HFF-Myc (cell line): ENCODE measurements around the gene INHA.
A peak's percentile ranks its signal among the peaks of the same experiment; 100 is the strongest.

Experiments used
- DNase-seq: peaks from one replicate; pipeline ENCODE4 v3.0.0-alpha.2; 2011; ENCODE audit warnings: low read depth; ENCODE audit errors: extremely low read depth
- H3K4me3 ChIP-seq: replicated peaks from 2 replicates; pipeline ENCODE4 v1.5.1; 2011; ENCODE audit warnings: low read depth, mild to moderate bottlenecking, control low read depth, low read length
- CTCF ChIP-seq: IDR thresholded peaks from 2 replicates; pipeline ENCODE4 v1.5.1; 2012; ENCODE audit warnings: mild to moderate bottlenecking, low read depth, low read length, control low read depth; ENCODE audit errors: missing control alignments

Gene INHA

GRCh38 chr2:219569635-219570034 is 2.5 kb upstream of the INHA start:
- H3K4me3 ChIP-seq = peak overlapping the region; percentile 51
- TF ChIP-seq CTCF = no peak
- no peak for DNase-seq

- H3K4me3 ChIP-seq = peak overlapping the region; percentile 51
- no peak for TF ChIP-seq CTCF
Observed at GRCh38 chr2:219570194-219570923, 1.8 kb upstream of the INHA start.

GRCh38 chr2:219570924-219571310 is 1.2 kb upstream of the INHA start:
- H3K4me3 ChIP-seq = peak overlapping the region; percentile 51
- no peak for TF ChIP-seq CTCF
- DNase-seq = no peak

More at GRCh38 chr2:219570194-219570923, 1.8 kb upstream of the INHA start:
- DNase-seq = no peak

DNA sequence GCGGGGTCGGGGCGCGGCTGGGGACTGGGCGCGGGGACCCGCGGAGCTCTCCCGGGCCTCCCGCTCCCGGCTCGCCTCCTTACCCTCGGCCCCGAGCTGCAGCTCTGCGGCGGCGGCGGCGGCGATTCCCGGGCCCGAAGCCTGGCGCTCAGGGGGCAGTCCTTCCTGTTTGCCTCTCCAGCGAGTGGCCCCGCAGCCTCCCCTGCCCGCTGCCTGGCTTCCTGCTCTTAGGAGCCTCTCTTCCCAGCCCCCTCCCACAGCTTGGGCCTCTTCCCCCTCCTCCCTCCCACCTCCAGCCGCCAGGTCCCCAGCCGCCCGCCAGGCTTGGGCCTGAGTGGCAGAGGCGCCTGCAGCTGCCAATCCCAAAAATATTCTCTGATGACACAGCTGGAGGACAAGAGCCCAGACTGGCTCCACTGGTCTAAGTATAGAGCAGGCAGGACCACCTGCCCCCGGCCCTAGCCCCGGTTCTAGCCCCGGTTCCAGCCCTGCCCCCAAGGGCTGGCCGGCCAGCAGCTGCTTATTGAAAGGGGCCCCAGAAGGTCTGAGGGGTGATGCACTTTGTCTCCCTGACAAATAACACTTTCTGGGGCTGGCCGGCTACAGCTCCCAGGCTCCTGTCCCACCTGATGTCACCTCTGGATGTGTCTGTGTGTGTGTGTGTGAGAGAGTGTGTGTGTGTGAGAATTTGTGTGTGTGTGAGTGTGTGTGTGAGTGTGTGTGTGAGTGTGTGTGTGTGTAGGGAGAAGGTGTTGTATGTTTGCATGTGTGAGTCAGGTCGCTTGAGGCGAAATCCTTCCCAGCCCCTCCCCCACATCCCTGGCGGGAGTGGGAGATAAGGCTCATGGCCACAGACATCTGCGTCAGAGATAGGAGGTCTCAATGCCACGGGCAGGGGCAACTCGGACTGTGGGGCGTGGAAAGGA is 536 bp upstream of the INHA start, which contains the start of gene OBSL1:
OBSL1 (minus strand) TSS at position 229 of the 926 bp plus-strand sequence. CDS start 307 bp downstream, outside the sequence.
- no peak for TF ChIP-seq CTCF
- peak within 1 kb of the TSS; percentile 51 for H3K4me3 ChIP-seq
- DNase-seq = peak; percentile 22

DNA sequence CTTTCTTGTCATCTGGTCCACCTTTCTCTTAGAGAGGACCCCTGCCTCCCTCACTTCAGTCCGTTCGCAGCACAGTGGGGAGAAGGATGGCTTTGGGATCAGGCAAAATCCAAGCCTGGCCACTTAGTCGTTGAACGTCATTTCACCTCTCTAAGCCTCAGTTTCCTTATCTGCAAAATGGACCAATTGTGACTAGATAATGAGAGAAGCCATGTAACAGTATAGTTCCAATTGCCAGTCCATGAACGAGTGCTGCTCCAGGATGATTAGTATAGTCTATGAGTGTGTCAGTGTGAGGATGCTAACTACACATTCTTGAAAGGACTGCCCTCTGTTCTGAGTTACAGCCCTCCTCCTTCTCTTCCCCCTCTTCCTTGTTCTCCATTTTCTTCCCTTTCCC is 1.1 kb downstream of the INHA start:
- DNase-seq = no peak
- TF ChIP-seq CTCF = no peak
- H3K4me3 ChIP-seq = no peak overlapping the region

DNA sequence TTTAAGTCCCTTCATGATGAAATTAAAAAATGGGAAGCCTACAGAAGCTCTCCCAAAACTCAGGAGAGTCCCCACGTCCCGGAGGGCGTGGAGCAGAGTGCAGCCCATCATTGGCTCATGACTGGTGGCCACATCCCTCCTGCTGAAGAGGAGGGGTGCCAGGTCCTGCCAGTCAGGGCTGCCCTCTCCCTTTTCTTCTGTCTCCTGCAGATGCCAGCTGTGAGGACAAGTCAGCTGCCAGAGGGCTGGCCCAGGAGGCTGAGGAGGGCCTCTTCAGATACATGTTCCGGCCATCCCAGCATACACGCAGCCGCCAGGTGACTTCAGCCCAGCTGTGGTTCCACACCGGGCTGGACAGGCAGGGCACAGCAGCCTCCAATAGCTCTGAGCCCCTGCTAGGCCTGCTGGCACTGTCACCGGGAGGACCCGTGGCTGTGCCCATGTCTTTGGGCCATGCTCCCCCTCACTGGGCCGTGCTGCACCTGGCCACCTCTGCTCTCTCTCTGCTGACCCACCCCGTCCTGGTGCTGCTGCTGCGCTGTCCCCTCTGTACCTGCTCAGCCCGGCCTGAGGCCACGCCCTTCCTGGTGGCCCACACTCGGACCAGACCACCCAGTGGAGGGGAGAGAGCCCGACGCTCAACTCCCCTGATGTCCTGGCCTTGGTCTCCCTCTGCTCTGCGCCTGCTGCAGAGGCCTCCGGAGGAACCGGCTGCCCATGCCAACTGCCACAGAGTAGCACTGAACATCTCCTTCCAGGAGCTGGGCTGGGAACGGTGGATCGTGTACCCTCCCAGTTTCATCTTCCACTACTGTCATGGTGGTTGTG is 2.6 kb downstream of the INHA start:
- TF ChIP-seq CTCF = no peak
- no peak overlapping the region for H3K4me3 ChIP-seq
- DNase-seq = no peak
